ENCODE measurements around the gene GARS1.

The GARS1 gene

GRCh38 chr7:30682212-30683083, 87.8 kb downstream of the GARS1 start, which contains the start of gene CRHR2:
CRHR2 (minus strand) TSS chr7:30682456; CDS start chr7:30682280, 176 bp downstream.
- DNase-seq (ENCODE audit: low read depth in 2 of 2) = no peak

DNA sequence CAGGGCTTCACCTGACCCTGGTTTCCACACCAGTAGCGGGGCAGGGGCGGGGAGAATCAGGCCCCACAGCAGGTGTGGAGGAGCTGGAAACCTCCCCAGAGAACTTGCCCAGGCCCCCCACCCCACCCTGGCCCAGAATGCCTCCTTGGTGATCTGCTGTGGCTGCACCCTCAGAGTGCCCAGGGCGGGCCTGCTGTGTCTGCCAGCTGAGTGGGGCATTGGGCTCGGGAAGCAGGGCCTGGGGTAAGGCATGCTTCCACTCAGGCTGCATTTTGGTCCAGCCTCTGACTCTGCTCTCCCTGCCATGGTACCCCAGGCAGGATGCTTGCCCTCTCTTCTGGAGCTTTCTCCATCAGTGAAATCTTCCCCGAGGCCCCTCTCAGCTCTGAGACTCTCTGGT, 88.6 kb downstream of the GARS1 start:
- DNase-seq (ENCODE audit: low read depth in 2 of 2) = no peak

All from stimulated activated CD8-positive, alpha-beta memory T cell treated with anti-CD3 and anti-CD28 coated beads, Interleukin-15, amount 100 ng/mL, for 48 hours (primary cell).